Common myeloid progenitor, CD34-positive (primary cell): ENCODE data around the gene PITPNC1.
"Not testable (repeated sequence)": the region's sequence is repeated elsewhere in the genome, so short reads cannot be mapped to it uniquely, and the experiment has no call there.

Experiments
- CTCF ChIA-PET: fragments of 350-600 bp; sonication (Branson Sonifier 250); formaldehyde crosslinking; loops from one replicate; lab custom pipeline; 2021; ENCODE audit warnings: antibody characterized with exemption; lab: Charles Lee
- POLR2A ChIA-PET: fragments of 350-600 bp; sonication (Branson Sonifier 250); formaldehyde crosslinking; loops from one replicate; lab custom pipeline; 2021; ENCODE audit warnings: antibody characterized with exemption; lab: Charles Lee
- DNase-seq, 3 donors: peaks; one replicate each; pipeline versions ENCODE4 v3.0.0 to v3.0.0-alpha.2; 2013
- H3K27ac ChIP-seq, 2 experiments: 1 replicate in 1 of 2; 2 replicates in 1 of 2; pipeline ENCODE4 v1.7.0; 2013; ENCODE audit warnings: inconsistent platforms in 2 of 2, low read length in 2 of 2, mild to moderate bottlenecking in 2 of 2, low read depth in 1 of 2, moderate library complexity in 1 of 2; ENCODE audit not compliant: severe bottlenecking in 2 of 2, insufficient read depth in 1 of 2, poor library complexity in 1 of 2
- H3K27me3 ChIP-seq, 5 experiments: replicated peaks in 2 of 5; 1 replicate in 3 of 5; 2 replicates in 2 of 5; pipeline versions ENCODE4 v1.6.1 to v1.7.0; 2013; ENCODE audit warnings: low read length in 4 of 5, mild to moderate bottlenecking in 2 of 5, moderate library complexity in 2 of 5, inconsistent platforms in 1 of 5; ENCODE audit not compliant: insufficient read depth in 5 of 5, control insufficient read depth in 4 of 5
- H3K36me3 ChIP-seq, 4 experiments: 1 replicate in 2 of 4; 2 replicates in 2 of 4; pipeline versions ENCODE4 v1.6.1 to v1.7.0; 2013; ENCODE audit warnings: low read length in 3 of 4, control low read depth in 1 of 4, mild to moderate bottlenecking in 1 of 4; ENCODE audit not compliant: control insufficient read depth in 4 of 4, insufficient read depth in 4 of 4
- H3K4me1 ChIP-seq, 4 experiments: 1 replicate in 3 of 4; 2 replicates in 1 of 4; pipeline versions ENCODE4 v1.6.1 to v1.7.1; 2013; ENCODE audit warnings: low read length in 3 of 4, mild to moderate bottlenecking in 3 of 4, control low read depth in 1 of 4, inconsistent platforms in 1 of 4, moderate library complexity in 1 of 4; ENCODE audit not compliant: control insufficient read depth in 4 of 4, insufficient read depth in 4 of 4; ENCODE audit errors: control extremely low read depth in 1 of 4
- H3K4me3 ChIP-seq, 7 experiments: 1 replicate in 4 of 7; 2 replicates in 3 of 7; pipeline versions ENCODE4 v1.5.1 to v1.7.0; 2013; ENCODE audit warnings: mild to moderate bottlenecking in 7 of 7, low read length in 6 of 7, moderate library complexity in 6 of 7, inconsistent platforms in 2 of 7, low read depth in 2 of 7, control low read depth in 1 of 7; ENCODE audit not compliant: insufficient read depth in 4 of 7, control insufficient read depth in 1 of 7; ENCODE audit errors: extremely low read depth in 1 of 7
- H3K9me3 ChIP-seq, 5 experiments: 1 replicate in 4 of 5; 2 replicates in 1 of 5; pipeline versions ENCODE4 v1.6.1 to v1.7.1; 2013; ENCODE audit warnings: low read length in 4 of 5, mild to moderate bottlenecking in 2 of 5, inconsistent platforms in 1 of 5, low read depth in 1 of 5, moderate library complexity in 1 of 5; ENCODE audit not compliant: control insufficient read depth in 4 of 5, insufficient read depth in 2 of 5; ENCODE audit errors: control extremely low read depth in 1 of 5
- WGBS: methylation state at CpG from one replicate; pipeline ENCODE4 v1.1.5; 2013; ENCODE audit not compliant: insufficient coverage; 5-methylcytosine and 5-hydroxymethylcytosine counted together

PITPNC1 gene

GRCh38 chr17:67414559-67414958, 37.5 kb downstream of the PITPNC1 start:
- H3K4me3 ChIP-seq, result no peak overlapping the region
- H3K27ac ChIP-seq, result no peak overlapping the region
- H3K36me3 ChIP-seq, result no peaks in the 10 kb centered on the region
- no peaks in the 10 kb centered on the region for H3K27me3 ChIP-seq
- H3K9me3 ChIP-seq, result no peaks in the 10 kb centered on the region
- ChIA-PET CTCF (interaction anchor here (1.0 kb wide), 1 partner anchor 61 kb away, joined by 3 read pairs; no protein-coding TSS in a partner anchor), POLR2A (no interaction called here)
- WGBS, result no CpG with 5 or more reads among the region's 2 CpGs
- peaks cover 0 to 10% (median 1%) of the 10 kb centered on the region in 4 experiments for H3K4me1 ChIP-seq
- no peak for DNase-seq

DNA sequence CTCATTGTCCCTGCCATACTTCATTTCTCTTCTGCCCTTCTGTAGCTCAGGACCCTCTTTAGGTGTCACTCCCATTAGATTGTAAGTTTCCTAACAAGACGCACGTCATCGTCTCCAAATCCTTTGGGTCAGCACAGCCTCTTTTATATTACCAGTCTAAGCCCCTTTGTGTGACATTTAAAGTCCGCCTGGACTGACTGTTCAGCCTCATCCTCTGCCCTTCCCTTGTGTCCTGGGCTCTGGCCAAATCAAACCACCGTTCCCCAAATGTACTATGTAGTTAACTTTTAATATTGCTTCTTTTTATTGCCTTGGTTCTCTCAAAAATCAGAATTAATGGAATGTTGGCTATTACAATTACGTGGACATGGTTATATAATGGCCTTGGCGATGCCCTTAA, 38.2 kb downstream of the PITPNC1 start:
- H3K9me3 ChIP-seq, result no peaks in the 10 kb centered on the region
- no peak for DNase-seq
- CTCF ChIA-PET, result interaction anchor here (1.0 kb wide), 1 partner anchor 60 kb away, joined by 3 read pairs; no protein-coding TSS in a partner anchor
- H3K27me3 ChIP-seq, result no peaks in the 10 kb centered on the region
- no peak overlapping the region for H3K4me3 ChIP-seq
- POLR2A ChIA-PET, result no interaction called here
- no peaks in the 10 kb centered on the region for H3K36me3 ChIP-seq
- no peak overlapping the region for H3K27ac ChIP-seq
- WGBS, result no CpG with 5 or more reads among the region's 7 CpGs
- peaks cover 0 to 10% (median 1%) of the 10 kb centered on the region in 4 experiments for H3K4me1 ChIP-seq

GRCh38 chr17:67417507-67417906, 40.4 kb downstream of the PITPNC1 start:
- no peaks in the 10 kb centered on the region for H3K27me3 ChIP-seq
- H3K4me1 ChIP-seq, result peaks cover 5 to 8% (median 7%) of the 10 kb centered on the region in 4 experiments
- ChIA-PET CTCF (interaction anchor here (1.2 to 1.4 kb wide), 2 partner anchors 23 to 58 kb away, joined by 3 to 4 read pairs; no protein-coding TSS in a partner anchor), POLR2A (interaction anchor here (0.6 kb wide), 1 partner anchor 14 kb away, joined by 3 read pairs; no protein-coding TSS in a partner anchor)
- no peak for DNase-seq
- H3K27ac ChIP-seq, result no peak overlapping the region
- 89% methylated on average over 1 of the region's 1 CpG for WGBS
- H3K36me3 ChIP-seq, result no peaks in the 10 kb centered on the region
- H3K9me3 ChIP-seq, result no peaks in the 10 kb centered on the region
- no peak overlapping the region for H3K4me3 ChIP-seq

GRCh38 chr17:67420994-67421393, 43.9 kb downstream of the PITPNC1 start:
- Histone ChIP-seq H3K27ac (no peak overlapping the region), H3K4me1 (peaks cover 5 to 8% (median 7%) of the 10 kb centered on the region in 4 experiments), H3K27me3 (no peaks in the 10 kb centered on the region), H3K36me3 (no peaks in the 10 kb centered on the region), H3K9me3 (no peaks in the 10 kb centered on the region), H3K4me3 (no peak overlapping the region)
- no peak for DNase-seq
- 100% methylated on average over 2 of the region's 5 CpGs for WGBS
- ChIA-PET CTCF (interaction anchor here (0.7 to 1.1 kb wide), 2 partner anchors 46 to 96 kb away, joined by 3 read pairs; no protein-coding TSS in a partner anchor), POLR2A (no interaction called here)

- peak; percentile 59 to 87 (median 80) for DNase-seq
- H3K9me3 ChIP-seq, result no peaks in the 10 kb centered on the region
- H3K4me1 ChIP-seq, result peaks cover 5 to 8% (median 7%) of the 10 kb centered on the region in 4 experiments
- no peaks in the 10 kb centered on the region for H3K36me3 ChIP-seq
- POLR2A ChIA-PET, result interaction anchor here (1.2 kb wide), 1 partner anchor 9 kb away, joined by 3 read pairs; no protein-coding TSS in a partner anchor
- no peak overlapping the region for H3K4me3 ChIP-seq
- CTCF ChIA-PET, result no interaction called here
- H3K27ac ChIP-seq, result peak overlapping the region in 1 of 2 experiments; percentile 5
- WGBS, result 69% methylated on average over 2 of the region's 3 CpGs
- H3K27me3 ChIP-seq, result no peaks in the 10 kb centered on the region
Measured at GRCh38 chr17:67421869-67422273, 44.8 kb downstream of the PITPNC1 start.

DNA sequence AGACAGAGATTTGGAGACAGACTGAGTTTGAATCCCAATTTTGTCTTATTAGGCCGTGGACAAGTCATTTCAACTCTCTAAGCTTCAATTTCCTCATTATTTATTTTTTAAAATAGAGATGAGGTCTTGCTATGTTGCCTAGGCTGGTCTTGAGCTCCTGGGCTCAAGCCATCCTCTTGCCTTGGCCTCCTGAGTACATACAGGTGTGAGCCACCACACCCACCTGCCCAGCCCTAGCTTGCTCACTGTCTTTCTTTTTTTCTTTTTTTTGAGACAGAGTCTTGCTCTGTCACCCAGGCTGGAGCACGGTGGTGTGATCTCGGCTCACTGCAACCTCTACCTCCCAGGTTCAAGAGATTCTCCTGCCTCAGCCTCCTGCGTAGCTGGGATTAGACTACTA, 45.2 kb downstream of the PITPNC1 start:
- H3K27me3 ChIP-seq, H3K4me1 ChIP-seq, H3K4me3 ChIP-seq, DNase-seq, H3K9me3 ChIP-seq, H3K36me3 ChIP-seq: not testable (repeated sequence)
- CTCF ChIA-PET, result interaction anchor here (1.0 kb wide), 1 partner anchor 10 kb away, joined by 3 read pairs; no protein-coding TSS in a partner anchor
- peak overlapping the region in 1 of 2 experiments; percentile 5 for H3K27ac ChIP-seq
- WGBS, result no CpG with 5 or more reads among the region's 4 CpGs
- POLR2A ChIA-PET, result interaction anchor here (1.2 kb wide), 1 partner anchor 9 kb away, joined by 3 read pairs; no protein-coding TSS in a partner anchor

- no peak for DNase-seq
- WGBS, result 80% methylated on average over 3 of the region's 4 CpGs
- Histone ChIP-seq H3K27me3 (no peaks in the 10 kb centered on the region), H3K9me3 (no peaks in the 10 kb centered on the region), H3K36me3 (no peaks in the 10 kb centered on the region), H3K4me3 (no peak overlapping the region), H3K27ac (no peak overlapping the region), H3K4me1 (peaks cover 5 to 8% (median 7%) of the 10 kb centered on the region in 4 experiments)
- ChIA-PET POLR2A (no interaction called here), CTCF (interaction anchor here (1.0 kb wide), 1 partner anchor 9 kb away, joined by 3 read pairs; no protein-coding TSS in a partner anchor)
Measured at GRCh38 chr17:67422897-67423296, 45.8 kb downstream of the PITPNC1 start.
